Measurements from ENCODE around the gene MCM5. TPM values are rescaled to one million over a fixed set of nuclear protein-coding genes. Genes with fewer than 3 reads are reported as not detected.

MCM5 gene
- total RNA-seq, 1 experiment from 2014 or later: 112 TPM

GRCh38 chr22:35410663-35411034 lies 10.7 kb downstream of the MCM5 start:
- no peaks in the 10 kb centered on the region for H3K9me2 ChIP-seq (replicated peaks; ENCODE audit: low read length)
- no peaks in the 10 kb centered on the region for H3K27me3 ChIP-seq (ENCODE audit: low read length)
- DNase-seq (no peak), ATAC-seq (no peak)
- H3K27ac ChIP-seq (ENCODE audit: low read length): no peak overlapping the region
- H3K4me2 ChIP-seq (ENCODE audit: low read length): no peak overlapping the region
- H4K20me1 ChIP-seq (ENCODE audit: low read length): no peaks in the 10 kb centered on the region
- H3K4me1 ChIP-seq (ENCODE audit: insufficient read depth, low read length): no peaks in the 10 kb centered on the region
- TF ChIP-seq EZH2phosphoT487 (IDR thresholded peaks at IDR 0.05; ENCODE audit: borderline replicate concordance, low read length): no peak
- TF ChIP-seq EZH2 (IDR thresholded peaks at IDR 0.05; ENCODE audit: low read length, unreplicated experiment): no peak
- TF ChIP-seq CTCF (conservative IDR thresholded peaks at IDR 0.05; ENCODE audit: low read depth, low read length): no peak
- H3K36me3 ChIP-seq (ENCODE audit: low read depth, low read length): peaks cover 35% of the 10 kb centered on the region
- H3K9ac ChIP-seq (ENCODE audit: low read length): no peak overlapping the region
- no peaks in the 10 kb centered on the region for H3K9me3 ChIP-seq (ENCODE audit: low read length)
- ChIA-PET POLR2A (ENCODE audit: unreplicated experiment) (no interaction called here), CTCF (no interaction called here)
- H3F3A ChIP-seq (ENCODE audit: low read length, unreplicated experiment): no peaks in the 10 kb centered on the region
- no peak overlapping the region for H3K4me3 ChIP-seq (ENCODE audit: low read length)
- intact Hi-C loops (cut with micrococcal nuclease): no loop called here
- BruUV-seq (replicated peaks): no TSS peak
- H3K79me2 ChIP-seq (ENCODE audit: low read length): no peaks in the 10 kb centered on the region
- H2AFZ ChIP-seq (ENCODE audit: low read length): no peak overlapping the region

- Histone ChIP-seq H2AFZ (ENCODE audit: low read length) (no peak overlapping the region), H3K9me3 (ENCODE audit: low read length) (no peaks in the 10 kb centered on the region), H3K9ac (ENCODE audit: low read length) (no peak overlapping the region), H4K20me1 (ENCODE audit: low read length) (no peaks in the 10 kb centered on the region), H3K79me2 (ENCODE audit: low read length) (no peaks in the 10 kb centered on the region), H3K4me2 (ENCODE audit: low read length) (no peak overlapping the region), H3K4me1 (ENCODE audit: insufficient read depth, low read length) (no peaks in the 10 kb centered on the region), H3K27ac (ENCODE audit: low read length) (no peak overlapping the region), H3K4me3 (ENCODE audit: low read length) (no peak overlapping the region), H3K9me2 (replicated peaks; ENCODE audit: low read length) (no peaks in the 10 kb centered on the region), H3K36me3 (ENCODE audit: low read depth, low read length) (peaks cover 35% of the 10 kb centered on the region), H3F3A (ENCODE audit: low read length, unreplicated experiment) (no peaks in the 10 kb centered on the region), H3K27me3 (ENCODE audit: low read length) (no peaks in the 10 kb centered on the region)
- ChIA-PET CTCF (no interaction called here), POLR2A (ENCODE audit: unreplicated experiment) (no interaction called here)
- ATAC-seq: no peak
- no TSS peak for BruUV-seq (replicated peaks)
- TF ChIP-seq CTCF (conservative IDR thresholded peaks at IDR 0.05; ENCODE audit: low read depth, low read length): no peak
- no peak for TF ChIP-seq EZH2 (IDR thresholded peaks at IDR 0.05; ENCODE audit: low read length, unreplicated experiment)
- no peak for TF ChIP-seq EZH2phosphoT487 (IDR thresholded peaks at IDR 0.05; ENCODE audit: borderline replicate concordance, low read length)
- intact Hi-C loops (cut with micrococcal nuclease): no loop called here
- DNase-seq: no peak
Observed at GRCh38 chr22:35411102-35411501, 11.2 kb downstream of the MCM5 start.

GRCh38 chr22:35413624-35414023 lies 13.7 kb downstream of the MCM5 start:
- no peaks in the 10 kb centered on the region for H3K9me3 ChIP-seq (ENCODE audit: low read length)
- H3K9ac ChIP-seq (ENCODE audit: low read length): no peak overlapping the region
- no peaks in the 10 kb centered on the region for H3K79me2 ChIP-seq (ENCODE audit: low read length)
- H2AFZ ChIP-seq (ENCODE audit: low read length): no peak overlapping the region
- H4K20me1 ChIP-seq (ENCODE audit: low read length): no peaks in the 10 kb centered on the region
- ChIA-PET CTCF (no interaction called here), POLR2A (ENCODE audit: unreplicated experiment) (no interaction called here)
- no peaks in the 10 kb centered on the region for H3K9me2 ChIP-seq (replicated peaks; ENCODE audit: low read length)
- intact Hi-C loops (cut with micrococcal nuclease): no loop called here
- no peak overlapping the region for H3K27ac ChIP-seq (ENCODE audit: low read length)
- no peaks in the 10 kb centered on the region for H3F3A ChIP-seq (ENCODE audit: low read length, unreplicated experiment)
- no peak for TF ChIP-seq EZH2phosphoT487 (IDR thresholded peaks at IDR 0.05; ENCODE audit: borderline replicate concordance, low read length)
- H3K36me3 ChIP-seq (ENCODE audit: low read depth, low read length): peaks cover 29% of the 10 kb centered on the region
- H3K27me3 ChIP-seq (ENCODE audit: low read length): no peaks in the 10 kb centered on the region
- no peak for DNase-seq
- H3K4me3 ChIP-seq (ENCODE audit: low read length): no peak overlapping the region
- no peak overlapping the region for H3K4me2 ChIP-seq (ENCODE audit: low read length)
- H3K4me1 ChIP-seq (ENCODE audit: insufficient read depth, low read length): peaks cover 6% of the 10 kb centered on the region
- BruUV-seq (replicated peaks): no TSS peak
- no peak for ATAC-seq

All from PC-3 (cell line).